K562 (cell line): ENCODE results near the gene NEU3.

Source experiments
- CEBPG ChIP-seq, 3 experiments: fragments of 200-800 bp in 1 of 3; sonication (Bioruptor generic) in 1 of 3; sonication (generic) in 1 of 3; formaldehyde crosslinking in 1 of 3; IDR thresholded peaks in 2 of 3; conservative IDR thresholded peaks in 1 of 3; 2 replicates each; pipeline versions ENCODE4 v1.6.1 to v1.8.0; 2016 to 2022; ENCODE audit warnings: missing compliant biosample characterization in 2 of 3, missing genetic modification characterization in 2 of 3, mild to moderate bottlenecking in 1 of 3, missing genetic modification reagents in 1 of 3
- CTCF ChIP-seq, 3 experiments: IDR thresholded peaks in 2 of 3; conservative IDR thresholded peaks in 1 of 3; 2 replicates each; pipeline ENCODE4 v1.5.1; 2011 to 2012; ENCODE audit warnings: low read length in 3 of 3, mild to moderate bottlenecking in 3 of 3, control low read depth in 2 of 3, improper control_type of control experiment in 1 of 3, inconsistent platforms in 1 of 3, low read depth in 1 of 3, mixed read lengths in 1 of 3, moderate library complexity in 1 of 3; ENCODE audit not compliant: insufficient read depth in 2 of 3
- ETV6 ChIP-seq, 3 experiments: fragments of 150-350 bp in 1 of 3; sonication (generic) in 1 of 3; formaldehyde crosslinking in 1 of 3; IDR thresholded peaks; 2 replicates each; pipeline versions ENCODE4 v1.6.1 to v1.8.0; 2014 to 2022; ENCODE audit warnings: borderline replicate concordance in 2 of 3, low read depth in 2 of 3, antibody characterized with exemption in 1 of 3, low read length in 1 of 3, mild to moderate bottlenecking in 1 of 3, missing genetic modification reagents in 1 of 3
- KLF16 ChIP-seq: IDR thresholded peaks from 2 replicates; pipeline ENCODE4 v1.6.1; 2016; ENCODE audit warnings: antibody characterized with exemption
- MAZ ChIP-seq, 2 experiments: fragments of 450-650 bp in 1 of 2; sonication (generic) in 1 of 2; formaldehyde crosslinking; IDR thresholded peaks in 1 of 2; conservative IDR thresholded peaks in 1 of 2; 2 replicates each; pipeline versions ENCODE4 v1.4.0 to v1.5.0; 2020; ENCODE audit warnings: mild to moderate bottlenecking in 1 of 2, missing genetic modification reagents in 1 of 2
- MTA1 ChIP-seq: fragments of 450-650 bp; IDR thresholded peaks from 2 replicates; pipeline ENCODE4 v1.6.1; 2017; ENCODE audit warnings: borderline replicate concordance
- NR1H2 ChIP-seq: sonication (generic); formaldehyde crosslinking; IDR thresholded peaks from 2 replicates; pipeline ENCODE4 v1.4.0; 2020; ENCODE audit warnings: mild to moderate bottlenecking, missing genetic modification reagents

- TF ChIP-seq CTCF (IDR thresholded peaks at IDR 0.05 in 2 of 3, conservative IDR thresholded peaks at IDR 0.05 in 1 of 3; ENCODE audit: insufficient read depth in 2 of 3, low read depth in 1 of 3, low read length in 3 of 3) (no peak), CEBPG (CRISPR knock-in tag; IDR thresholded peaks at IDR 0.05) (no peak), CEBPG (tag; conservative IDR thresholded peaks at IDR 0.05 in 1 of 2, IDR thresholded peaks at IDR 0.05 in 1 of 2) (no peak), MAZ (CRISPR knock-in tag; conservative IDR thresholded peaks at IDR 0.05 in 1 of 2, IDR thresholded peaks at IDR 0.05 in 1 of 2) (no peak), KLF16 (no peak), NR1H2 (CRISPR knock-in tag) (no peak), MTA1 (no peak), ETV6 (IDR thresholded peaks at IDR 0.05; ENCODE audit: borderline replicate concordance in 1 of 2, low read depth in 2 of 2, low read length in 1 of 2) (no peak), ETV6 (CRISPR knock-in tag; IDR thresholded peaks at IDR 0.05; ENCODE audit: borderline replicate concordance) (no peak)
Measured at GRCh38 chr11:75028321-75028720, 39.6 kb downstream of the NEU3 start.
